ENCODE data around the gene SLC25A47.

The SLC25A47 gene

DNA sequence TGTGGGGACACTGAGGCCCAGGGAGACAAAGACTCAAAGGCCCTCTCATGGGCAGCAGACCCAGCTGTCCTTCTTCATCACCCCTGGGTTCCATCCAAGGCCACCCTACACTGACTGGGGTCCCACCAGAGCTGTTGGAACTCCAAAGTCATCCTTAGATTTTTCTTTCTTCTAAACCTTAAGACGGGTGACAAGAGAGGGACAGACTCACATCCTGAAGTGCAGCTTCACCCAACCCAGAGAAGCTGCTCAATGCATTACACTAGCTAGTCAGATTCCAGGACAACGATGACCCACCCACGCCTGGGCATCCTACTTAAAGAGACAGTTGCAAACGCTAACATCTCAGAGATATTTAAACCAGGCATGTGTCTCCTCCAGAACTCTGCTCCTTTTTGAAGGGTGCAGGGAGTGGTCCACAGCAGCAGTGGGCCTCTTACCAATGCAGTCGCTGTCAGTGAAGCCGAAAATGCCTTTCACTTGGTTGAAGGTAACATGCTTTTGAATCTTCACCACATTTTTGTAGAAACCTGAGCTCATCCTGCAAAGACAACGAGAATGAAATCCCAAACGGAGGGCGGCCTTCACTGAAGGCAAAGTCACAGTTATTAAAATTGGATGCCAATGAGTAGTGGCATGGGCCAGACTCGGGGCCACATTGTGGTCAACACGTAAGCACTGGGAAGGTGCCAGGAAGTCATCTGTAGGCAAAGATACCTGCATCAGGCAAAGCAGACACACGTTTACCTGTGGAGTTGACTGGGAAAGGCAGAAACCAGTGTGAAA lies 23.4 kb downstream of the SLC25A47 start:
- peaks cover 8% of the 10 kb centered on the region for H3K4me1 ChIP-seq (ENCODE audit: insufficient read depth, low read length)
- H3K9me3 ChIP-seq (ENCODE audit: low read length): no peaks in the 10 kb centered on the region
- H3K27me3 ChIP-seq (ENCODE audit: control insufficient read depth in 1 of 2, insufficient read depth in 2 of 2, low read length in 2 of 2): no peaks in the 10 kb centered on the region
- no peak overlapping the region for H3K27ac ChIP-seq (ENCODE audit: low read depth, low read length)
- H3K9ac ChIP-seq (ENCODE audit: low read length): no peak overlapping the region
- no peak overlapping the region for H3K4me3 ChIP-seq (ENCODE audit: low read depth in 1 of 2, low read length in 2 of 2)
- peaks cover 21% of the 10 kb centered on the region for H3K36me3 ChIP-seq (ENCODE audit: insufficient read depth, low read length)

GRCh38 chr14:100348253-100348729 lies 25.2 kb downstream of the SLC25A47 start:
- H3K4me1 ChIP-seq (ENCODE audit: insufficient read depth, low read length): no peaks in the 10 kb centered on the region
- H3K27me3 ChIP-seq (ENCODE audit: control insufficient read depth in 1 of 2, insufficient read depth in 2 of 2, low read length in 2 of 2): no peaks in the 10 kb centered on the region
- no peak overlapping the region for H3K9ac ChIP-seq (ENCODE audit: low read length)
- peaks cover 28% of the 10 kb centered on the region for H3K36me3 ChIP-seq (ENCODE audit: insufficient read depth, low read length)
- H3K27ac ChIP-seq (ENCODE audit: low read depth, low read length): no peak overlapping the region
- no peak overlapping the region for H3K4me3 ChIP-seq (ENCODE audit: low read depth in 1 of 2, low read length in 2 of 2)
- H3K9me3 ChIP-seq (ENCODE audit: low read length): no peaks in the 10 kb centered on the region

- Histone ChIP-seq H3K4me3 (ENCODE audit: low read depth in 1 of 2, low read length in 2 of 2) (no peak overlapping the region), H3K36me3 (ENCODE audit: insufficient read depth, low read length) (peaks cover 35% of the 10 kb centered on the region), H3K9ac (ENCODE audit: low read length) (no peak overlapping the region), H3K27ac (ENCODE audit: low read depth, low read length) (no peak overlapping the region), H3K27me3 (ENCODE audit: control insufficient read depth in 1 of 2, insufficient read depth in 2 of 2, low read length in 2 of 2) (no peaks in the 10 kb centered on the region), H3K9me3 (ENCODE audit: low read length) (no peaks in the 10 kb centered on the region), H3K4me1 (ENCODE audit: insufficient read depth, low read length) (no peaks in the 10 kb centered on the region)
These were observed 25.9 kb downstream of the SLC25A47 start for GRCh38 chr14:100348784-100349685.

GRCh38 chr14:100350276-100350926 lies 27.3 kb downstream of the SLC25A47 start:
- H3K36me3 ChIP-seq (ENCODE audit: insufficient read depth, low read length): peaks cover 46% of the 10 kb centered on the region
- no peak overlapping the region for H3K27ac ChIP-seq (ENCODE audit: low read depth, low read length)
- H3K9ac ChIP-seq (ENCODE audit: low read length): no peak overlapping the region
- no peaks in the 10 kb centered on the region for H3K27me3 ChIP-seq (ENCODE audit: control insufficient read depth in 1 of 2, insufficient read depth in 2 of 2, low read length in 2 of 2)
- no peaks in the 10 kb centered on the region for H3K4me1 ChIP-seq (ENCODE audit: insufficient read depth, low read length)
- no peak overlapping the region for H3K4me3 ChIP-seq (ENCODE audit: low read depth in 1 of 2, low read length in 2 of 2)
- no peaks in the 10 kb centered on the region for H3K9me3 ChIP-seq (ENCODE audit: low read length)

DNA sequence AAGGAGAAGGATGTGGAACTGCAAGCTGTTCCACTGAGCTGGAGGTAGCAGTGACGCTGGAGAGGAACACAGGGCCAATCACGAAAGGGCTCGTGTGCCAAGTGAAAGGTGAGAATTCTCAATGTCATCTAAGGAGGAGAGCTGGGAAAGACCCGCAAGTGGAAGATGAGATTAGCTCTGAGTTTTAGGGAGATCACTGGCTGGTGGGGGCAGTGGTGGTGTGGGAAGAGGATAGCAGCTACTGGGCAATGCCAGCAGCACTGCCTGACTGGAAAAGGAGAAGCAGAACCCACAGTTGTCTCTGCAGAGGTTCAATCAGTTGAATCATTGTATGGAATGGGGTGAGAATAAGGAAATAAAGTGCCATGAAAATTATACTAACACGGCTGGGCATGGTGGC lies 27.8 kb downstream of the SLC25A47 start:
- H3K9me3 ChIP-seq (ENCODE audit: low read length): no peaks in the 10 kb centered on the region
- H3K27ac ChIP-seq (ENCODE audit: low read depth, low read length): no peak overlapping the region
- H3K27me3 ChIP-seq (ENCODE audit: control insufficient read depth in 1 of 2, insufficient read depth in 2 of 2, low read length in 2 of 2): no peaks in the 10 kb centered on the region
- H3K4me3 ChIP-seq (ENCODE audit: low read depth in 1 of 2, low read length in 2 of 2): no peak overlapping the region
- no peaks in the 10 kb centered on the region for H3K4me1 ChIP-seq (ENCODE audit: insufficient read depth, low read length)
- no peak overlapping the region for H3K9ac ChIP-seq (ENCODE audit: low read length)
- peaks cover 48% of the 10 kb centered on the region for H3K36me3 ChIP-seq (ENCODE audit: insufficient read depth, low read length)

GRCh38 chr14:100358396-100358795 lies 35.3 kb downstream of the SLC25A47 start:
- Histone ChIP-seq H3K4me3 (ENCODE audit: low read depth in 1 of 2, low read length in 2 of 2) (no peak overlapping the region), H3K36me3 (ENCODE audit: insufficient read depth, low read length) (peaks cover 34% of the 10 kb centered on the region), H3K27me3 (ENCODE audit: control insufficient read depth in 1 of 2, insufficient read depth in 2 of 2, low read length in 2 of 2) (no peaks in the 10 kb centered on the region), H3K9ac (ENCODE audit: low read length) (no peak overlapping the region), H3K4me1 (ENCODE audit: insufficient read depth, low read length) (no peaks in the 10 kb centered on the region), H3K9me3 (ENCODE audit: low read length) (no peaks in the 10 kb centered on the region), H3K27ac (ENCODE audit: low read depth, low read length) (no peak overlapping the region)

- H3K4me1 ChIP-seq (ENCODE audit: insufficient read depth, low read length): no peaks in the 10 kb centered on the region
- H3K4me3 ChIP-seq (ENCODE audit: low read depth in 1 of 2, low read length in 2 of 2): no peak overlapping the region
- peaks cover 27% of the 10 kb centered on the region for H3K36me3 ChIP-seq (ENCODE audit: insufficient read depth, low read length)
- H3K27ac ChIP-seq (ENCODE audit: low read depth, low read length): no peak overlapping the region
- no peaks in the 10 kb centered on the region for H3K9me3 ChIP-seq (ENCODE audit: low read length)
- no peaks in the 10 kb centered on the region for H3K27me3 ChIP-seq (ENCODE audit: control insufficient read depth in 1 of 2, insufficient read depth in 2 of 2, low read length in 2 of 2)
- H3K9ac ChIP-seq (ENCODE audit: low read length): no peak overlapping the region
These were observed 36.0 kb downstream of the SLC25A47 start for GRCh38 chr14:100359111-100359510.

- Histone ChIP-seq H3K4me1 (ENCODE audit: insufficient read depth, low read length) (no peaks in the 10 kb centered on the region), H3K27me3 (ENCODE audit: control insufficient read depth in 1 of 2, insufficient read depth in 2 of 2, low read length in 2 of 2) (no peaks in the 10 kb centered on the region), H3K9me3 (ENCODE audit: low read length) (no peaks in the 10 kb centered on the region), H3K4me3 (ENCODE audit: low read depth in 1 of 2, low read length in 2 of 2) (no peak overlapping the region), H3K36me3 (ENCODE audit: insufficient read depth, low read length) (peaks cover 20% of the 10 kb centered on the region), H3K9ac (ENCODE audit: low read length) (no peak overlapping the region), H3K27ac (ENCODE audit: low read depth, low read length) (no peak overlapping the region)
These were observed 36.7 kb downstream of the SLC25A47 start for GRCh38 chr14:100359881-100360280.

DNA sequence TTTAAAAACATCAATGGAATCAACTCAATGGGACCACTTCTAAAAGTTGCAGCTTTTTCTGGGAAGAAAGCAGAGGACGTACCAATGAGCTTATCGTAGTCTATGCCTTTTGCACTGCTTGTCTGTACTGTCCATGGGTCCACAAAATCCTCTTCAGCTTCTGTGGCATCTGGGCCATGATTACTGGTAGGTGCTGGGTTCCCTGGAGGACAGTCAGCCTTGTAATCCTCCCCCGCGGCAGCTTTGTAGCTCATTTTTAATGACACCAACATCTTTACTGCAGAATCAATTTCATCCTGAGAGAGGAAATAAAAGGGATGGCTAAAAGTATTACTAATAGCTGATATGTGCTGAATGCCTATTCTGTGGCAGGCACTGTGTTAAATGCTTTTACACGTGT lies 38.5 kb downstream of the SLC25A47 start:
- H3K27ac ChIP-seq (ENCODE audit: low read depth, low read length): no peak overlapping the region
- H3K27me3 ChIP-seq (ENCODE audit: control insufficient read depth in 1 of 2, insufficient read depth in 2 of 2, low read length in 2 of 2): no peaks in the 10 kb centered on the region
- no peak overlapping the region for H3K4me3 ChIP-seq (ENCODE audit: low read depth in 1 of 2, low read length in 2 of 2)
- H3K9me3 ChIP-seq (ENCODE audit: low read length): no peaks in the 10 kb centered on the region
- no peaks in the 10 kb centered on the region for H3K4me1 ChIP-seq (ENCODE audit: insufficient read depth, low read length)
- H3K36me3 ChIP-seq (ENCODE audit: insufficient read depth, low read length): peaks cover 24% of the 10 kb centered on the region
- no peak overlapping the region for H3K9ac ChIP-seq (ENCODE audit: low read length)

DNA sequence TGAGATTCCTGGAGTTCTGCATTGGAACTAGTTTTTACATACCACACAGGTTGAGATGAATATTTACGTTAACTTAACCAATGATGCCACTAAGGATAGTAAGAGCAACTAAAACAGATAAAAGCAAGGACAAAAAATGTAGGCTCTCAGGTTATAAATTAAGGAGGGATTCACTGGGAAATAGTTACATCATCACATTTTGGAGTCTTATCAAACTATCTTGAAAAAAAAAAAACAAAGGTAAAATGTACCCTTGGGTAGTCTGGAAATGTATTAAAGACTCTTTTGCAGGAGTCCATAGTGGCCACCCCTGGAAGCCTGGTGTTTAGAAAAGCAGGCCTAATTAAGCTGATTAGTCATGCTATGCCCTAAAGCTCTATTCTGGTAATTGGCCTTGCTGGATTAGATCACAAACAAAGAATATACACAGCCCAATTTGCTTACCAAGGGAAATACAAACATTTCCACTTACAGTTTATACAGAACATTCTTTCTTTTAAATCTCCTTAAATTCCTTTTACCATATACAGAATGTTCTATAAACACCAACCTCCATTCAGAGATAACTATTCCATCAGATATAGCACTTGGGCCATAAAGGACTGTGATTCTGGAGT lies 39.3 kb downstream of the SLC25A47 start:
- Histone ChIP-seq H3K9me3 (ENCODE audit: low read length) (no peaks in the 10 kb centered on the region), H3K4me3 (ENCODE audit: low read depth in 1 of 2, low read length in 2 of 2) (no peak overlapping the region), H3K4me1 (ENCODE audit: insufficient read depth, low read length) (no peaks in the 10 kb centered on the region), H3K36me3 (ENCODE audit: insufficient read depth, low read length) (peaks cover 24% of the 10 kb centered on the region), H3K27ac (ENCODE audit: low read depth, low read length) (no peak overlapping the region), H3K9ac (ENCODE audit: low read length) (no peak overlapping the region), H3K27me3 (ENCODE audit: control insufficient read depth in 1 of 2, insufficient read depth in 2 of 2, low read length in 2 of 2) (no peaks in the 10 kb centered on the region)

DNA sequence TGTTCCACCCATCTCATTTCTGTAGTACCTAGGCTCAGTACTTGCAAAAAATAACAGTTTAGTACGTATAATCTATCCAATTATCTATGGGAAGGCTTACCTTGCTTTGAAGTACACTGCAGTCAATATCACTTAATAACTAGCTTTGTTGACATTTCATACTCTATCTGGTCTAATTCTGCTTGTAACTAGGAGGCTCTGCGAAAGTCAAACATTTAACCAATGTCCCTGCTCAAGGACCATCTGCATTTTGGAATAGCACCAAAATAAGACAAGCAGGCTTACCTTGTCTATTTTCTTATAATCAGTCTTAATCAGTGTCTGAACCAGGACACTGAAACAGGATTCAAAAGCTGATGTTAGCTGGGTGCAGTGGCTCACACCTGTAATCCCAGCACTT lies 39.9 kb downstream of the SLC25A47 start:
- Histone ChIP-seq H3K4me1 (ENCODE audit: insufficient read depth, low read length) (no peaks in the 10 kb centered on the region), H3K9ac (ENCODE audit: low read length) (no peak overlapping the region), H3K4me3 (ENCODE audit: low read depth in 1 of 2, low read length in 2 of 2) (no peak overlapping the region), H3K36me3 (ENCODE audit: insufficient read depth, low read length) (peaks cover 24% of the 10 kb centered on the region), H3K27ac (ENCODE audit: low read depth, low read length) (no peak overlapping the region), H3K9me3 (ENCODE audit: low read length) (no peaks in the 10 kb centered on the region), H3K27me3 (ENCODE audit: control insufficient read depth in 1 of 2, insufficient read depth in 2 of 2, low read length in 2 of 2) (no peaks in the 10 kb centered on the region)

Data from muscle layer of colon (tissue), 2 donors.